Esophagus muscularis mucosa (tissue), 4 donors: ENCODE data around the gene TTC7B.

Experiments used
- CTCF ChIP-seq, 3 experiments: fragments of 200-600 bp in 2 of 3; fragments of 450-650 bp in 1 of 3; sonication (generic) in 2 of 3; IDR thresholded peaks; one replicate each; pipeline ENCODE4 v1.5.1; 2017 to 2019; ENCODE audit warnings: antibody characterized with exemption in 3 of 3, mild to moderate bottlenecking in 2 of 3, moderate library complexity in 1 of 3
- EP300 ChIP-seq: sonication (generic); formaldehyde crosslinking; IDR thresholded peaks from one replicate; pipeline ENCODE4 v1.6.1; 2017; ENCODE audit warnings: antibody characterized with exemption
- POLR2A ChIP-seq: fragments of 450-650 bp; IDR thresholded peaks from one replicate; pipeline ENCODE4 v1.6.1; 2017; ENCODE audit warnings: antibody characterized with exemption, moderate library complexity, mild to moderate bottlenecking, low read depth
- POLR2AphosphoS5 ChIP-seq, 2 donors: sonication (generic); formaldehyde crosslinking; IDR thresholded peaks; one replicate each; pipeline ENCODE4 v1.6.1; 2017; ENCODE audit warnings: antibody characterized with exemption in 2 of 2

- no peak for TF ChIP-seq CTCF (IDR thresholded peaks at IDR 0.05)
- TF ChIP-seq EP300: no peak
- no peak for TF ChIP-seq POLR2A
- no peak for TF ChIP-seq POLR2AphosphoS5 (IDR thresholded peaks at IDR 0.05)
Measured at GRCh38 chr14:90544971-90545370, 271.3 kb downstream of the TTC7B start.
